ENCODE results near the gene CD276. TPM values are rescaled to one million over a fixed set of nuclear protein-coding genes. Genes with fewer than 3 reads are reported as not detected.

CD276 gene
- total RNA-seq, 3 donors from 2014 or later, result 20.9 to 119 (median 73.7) TPM

GRCh38 chr15:73679964-73680363 lies 4.2 kb upstream of the CD276 start:
- no peak overlapping the region for H3K4me3 ChIP-seq
- no peaks in the 10 kb centered on the region for H3K27me3 ChIP-seq
- intact Hi-C loops (cut with DNase I; ENCODE audit: low total_unique reads), result no loop called here
- TF ChIP-seq POLR2AphosphoS5 (IDR thresholded peaks at IDR 0.05), result no peak
- no peak overlapping the region for H3K27ac ChIP-seq
- no peaks in the 10 kb centered on the region for H3K9me3 ChIP-seq
- no peak for DNase-seq (ENCODE audit: low spot score in 2 of 2)
- H3K4me1 ChIP-seq, result no peaks in the 10 kb centered on the region
- no peaks in the 10 kb centered on the region for H3K36me3 ChIP-seq

GRCh38 chr15:73680549-73680948 lies 3.6 kb upstream of the CD276 start:
- intact Hi-C loops (cut with DNase I; ENCODE audit: low total_unique reads), result no loop called here
- no peak for TF ChIP-seq CTCF (IDR thresholded peaks at IDR 0.05)
- Histone ChIP-seq H3K36me3 (no peaks in the 10 kb centered on the region), H3K4me3 (no peak overlapping the region), H3K27me3 (no peaks in the 10 kb centered on the region), H3K4me1 (no peaks in the 10 kb centered on the region), H3K27ac (no peak overlapping the region), H3K9me3 (no peaks in the 10 kb centered on the region)
- DNase-seq (ENCODE audit: low spot score in 2 of 2), result no peak

GRCh38 chr15:73681063-73681462 lies 3.1 kb upstream of the CD276 start:
- Histone ChIP-seq H3K4me3 (no peak overlapping the region), H3K4me1 (no peaks in the 10 kb centered on the region), H3K27ac (no peak overlapping the region), H3K36me3 (no peaks in the 10 kb centered on the region), H3K9me3 (no peaks in the 10 kb centered on the region), H3K27me3 (no peaks in the 10 kb centered on the region)
- DNase-seq (ENCODE audit: low spot score in 2 of 2), result no peak
- intact Hi-C loops (cut with DNase I; ENCODE audit: low total_unique reads), result no loop called here
- TF ChIP-seq CTCF (IDR thresholded peaks at IDR 0.05) (no peak), POLR2A (IDR thresholded peaks at IDR 0.05) (no peak), POLR2AphosphoS5 (IDR thresholded peaks at IDR 0.05) (no peak)

GRCh38 chr15:73681856-73682599 lies 2.2 kb upstream of the CD276 start:
- TF ChIP-seq POLR2A (IDR thresholded peaks at IDR 0.05) (no peak), POLR2AphosphoS5 (IDR thresholded peaks at IDR 0.05) (no peak), CTCF (IDR thresholded peaks at IDR 0.05) (no peak)
- no peak overlapping the region for H3K4me3 ChIP-seq
- H3K9me3 ChIP-seq, result no peaks in the 10 kb centered on the region
- no peak for DNase-seq (ENCODE audit: low spot score in 2 of 2)
- H3K36me3 ChIP-seq, result no peaks in the 10 kb centered on the region
- no peak overlapping the region for H3K27ac ChIP-seq
- H3K27me3 ChIP-seq, result no peaks in the 10 kb centered on the region
- peaks cover 0 to 8% of the 10 kb centered on the region in 2 donors for H3K4me1 ChIP-seq
- intact Hi-C loops (cut with DNase I; ENCODE audit: low total_unique reads), result no loop called here

GRCh38 chr15:73682600-73683090 lies 1.5 kb upstream of the CD276 start:
- intact Hi-C loops (cut with DNase I; ENCODE audit: low total_unique reads), result no loop called here
- Histone ChIP-seq H3K9me3 (no peaks in the 10 kb centered on the region), H3K4me1 (peaks cover 0 to 10% of the 10 kb centered on the region in 2 donors), H3K27me3 (no peaks in the 10 kb centered on the region), H3K4me3 (no peak overlapping the region), H3K27ac (no peak overlapping the region), H3K36me3 (no peaks in the 10 kb centered on the region)
- no peak for DNase-seq (ENCODE audit: low spot score in 2 of 2)
- no peak for TF ChIP-seq POLR2A (IDR thresholded peaks at IDR 0.05)
- TF ChIP-seq POLR2AphosphoS5 (IDR thresholded peaks at IDR 0.05), result no peak
- TF ChIP-seq CTCF (IDR thresholded peaks at IDR 0.05), result no peak
